Measurements from ENCODE around the gene THSD4. TPM values are rescaled to one million over a fixed set of nuclear protein-coding genes. Genes with fewer than 3 reads are reported as not detected.

THSD4 gene
- total RNA-seq, 4 donors from 2014 or later, result 39.4 to 232 (median 127) TPM

- TF ChIP-seq POLR2A (IDR thresholded peaks at IDR 0.05) (no peak), CTCF (IDR thresholded peaks at IDR 0.05) (no peak)
- no peak overlapping the region for H3K4me3 ChIP-seq
- peaks cover 0 to 93% (median 4%) of the 10 kb centered on the region in 3 donors for H3K36me3 ChIP-seq
- no peaks in the 10 kb centered on the region for H3K9me3 ChIP-seq
- DNase-seq, result no peak
- WGBS, 2 donors, result 88 to 93% methylated on average over 3 to 4 of the region's 4 CpGs
- H3K27me3 ChIP-seq, result no peaks in the 10 kb centered on the region
- H3K4me1 ChIP-seq, result peaks cover 0 to 8% (median 0%) of the 10 kb centered on the region in 3 donors
- H3K27ac ChIP-seq, result no peak overlapping the region
- intact Hi-C loops (cut with DNase I), result no loop called here
Measured at GRCh38 chr15:71734709-71735384, 619.6 kb downstream of the THSD4 start.

GRCh38 chr15:71735385-71735757 lies 620.1 kb downstream of the THSD4 start:
- intact Hi-C loops (cut with DNase I), result no loop called here
- no peak for DNase-seq
- Histone ChIP-seq H3K4me3 (no peak overlapping the region), H3K4me1 (peaks cover 0 to 3% (median 0%) of the 10 kb centered on the region in 3 donors), H3K27me3 (no peaks in the 10 kb centered on the region), H3K27ac (peak overlapping the region in 1 of 4 donors; percentile 11), H3K36me3 (peaks cover 0 to 93% (median 4%) of the 10 kb centered on the region in 3 donors), H3K9me3 (no peaks in the 10 kb centered on the region)
- WGBS, 2 donors, result 87 to 88% methylated on average over 2 of the region's 2 CpGs
- TF ChIP-seq POLR2A (IDR thresholded peaks at IDR 0.05) (no peak), CTCF (IDR thresholded peaks at IDR 0.05) (no peak)

- intact Hi-C loops (cut with DNase I), result no loop called here
- DNase-seq, result no peak
- 79 to 82% methylated on average over 6 of the region's 6 CpGs for WGBS, 2 donors
- TF ChIP-seq CTCF (IDR thresholded peaks at IDR 0.05) (no peak), POLR2A (IDR thresholded peaks at IDR 0.05) (no peak)
- H3K4me3 ChIP-seq, result no peak overlapping the region
- H3K36me3 ChIP-seq, result peaks cover 0 to 94% (median 4%) of the 10 kb centered on the region in 3 donors
- no peaks in the 10 kb centered on the region for H3K4me1 ChIP-seq
- H3K27me3 ChIP-seq, result no peaks in the 10 kb centered on the region
- H3K9me3 ChIP-seq, result no peaks in the 10 kb centered on the region
- peak overlapping the region in 1 of 4 donors; percentile 9 for H3K27ac ChIP-seq
Measured at GRCh38 chr15:71736286-71736947, 621.1 kb downstream of the THSD4 start.

GRCh38 chr15:71737761-71738160 lies 622.5 kb downstream of the THSD4 start:
- no peaks in the 10 kb centered on the region for H3K27me3 ChIP-seq
- no peak overlapping the region for H3K27ac ChIP-seq
- no peak for DNase-seq
- H3K4me3 ChIP-seq, result no peak overlapping the region
- 71 to 72% methylated on average over 6 to 8 of the region's 16 CpGs for WGBS, 2 donors
- H3K36me3 ChIP-seq, result peaks cover 0 to 88% (median 4%) of the 10 kb centered on the region in 3 donors
- TF ChIP-seq CTCF (IDR thresholded peaks at IDR 0.05), result no peak
- TF ChIP-seq POLR2A (IDR thresholded peaks at IDR 0.05), result no peak
- intact Hi-C loops (cut with DNase I), result no loop called here
- H3K9me3 ChIP-seq, result no peaks in the 10 kb centered on the region
- H3K4me1 ChIP-seq, result no peaks in the 10 kb centered on the region

- Histone ChIP-seq H3K27me3 (no peaks in the 10 kb centered on the region), H3K4me1 (no peaks in the 10 kb centered on the region), H3K27ac (no peak overlapping the region), H3K36me3 (peaks cover 0 to 86% (median 4%) of the 10 kb centered on the region in 3 donors), H3K9me3 (no peaks in the 10 kb centered on the region), H3K4me3 (no peak overlapping the region)
- intact Hi-C loops (cut with DNase I), result no loop called here
- no peak for DNase-seq
- 41 to 43% methylated on average over 1 of the region's 1 CpG for WGBS, 2 donors
- TF ChIP-seq CTCF (IDR thresholded peaks at IDR 0.05), result no peak
- TF ChIP-seq POLR2A (IDR thresholded peaks at IDR 0.05), result no peak
Measured at GRCh38 chr15:71739355-71739754, 624.1 kb downstream of the THSD4 start.
